CD14-positive monocyte (primary cell): ENCODE data around the gene USP9Y. TPM values are rescaled to one million over a fixed set of nuclear protein-coding genes. Genes with fewer than 3 reads are reported as not detected.

Experiments used
- DNase-seq, 3 donors: peaks; one replicate each; pipeline ENCODE4 v3.0.0-alpha.2; 2011 to 2022
- H2AFZ ChIP-seq: 2 replicates; pipeline ENCODE4 v1.6.0; 2012; ENCODE audit warnings: mild to moderate bottlenecking, low read depth, low read length, inconsistent platforms; ENCODE audit not compliant: insufficient read depth, poor library complexity, severe bottlenecking
- H3K27ac ChIP-seq, 2 donors: 1 replicate in 1 of 2; 2 replicates in 1 of 2; pipeline ENCODE4 v1.5.1; 2012 to 2013; ENCODE audit warnings: low read length in 2 of 2, control low read depth in 1 of 2, inconsistent platforms in 1 of 2, low read depth in 1 of 2, mild to moderate bottlenecking in 1 of 2
- H3K27me3 ChIP-seq, 2 donors: one replicate each; pipeline versions ENCODE4 v1.6.0 to v1.6.1; 2011 to 2013; ENCODE audit warnings: low read length in 2 of 2; ENCODE audit not compliant: control insufficient read depth in 2 of 2, insufficient read depth in 2 of 2
- H3K36me3 ChIP-seq, 2 donors: replicated peaks in 1 of 2; 1 replicate in 1 of 2; 2 replicates in 1 of 2; pipeline versions ENCODE4 v1.5.1 to v1.6.1; 2012 to 2013; ENCODE audit warnings: low read length in 2 of 2, control low read depth in 1 of 2, inconsistent platforms in 1 of 2, mild to moderate bottlenecking in 1 of 2; ENCODE audit not compliant: insufficient read depth in 2 of 2, control insufficient read depth in 1 of 2
- H3K4me1 ChIP-seq, 2 donors: 1 replicate in 1 of 2; 2 replicates in 1 of 2; pipeline versions ENCODE4 v1.5.1 to v1.6.1; 2012 to 2013; ENCODE audit warnings: low read length in 2 of 2, control low read depth in 1 of 2, inconsistent platforms in 1 of 2, mild to moderate bottlenecking in 1 of 2, moderate library complexity in 1 of 2; ENCODE audit not compliant: insufficient read depth in 2 of 2, control insufficient read depth in 1 of 2
- H3K4me2 ChIP-seq: replicated peaks from 2 replicates; pipeline ENCODE3; 2012; ENCODE audit warnings: low read length, moderate library complexity, mild to moderate bottlenecking; ENCODE audit not compliant: poor library complexity, severe bottlenecking; ENCODE audit errors: extremely low read depth
- H3K4me3 ChIP-seq, 3 experiments: fragments of 200-600 bp in 1 of 3; sonication (generic) in 1 of 3; replicated peaks in 1 of 3; 1 replicate in 2 of 3; 2 replicates in 1 of 3; pipeline ENCODE4 v1.5.1; 2011 to 2013; ENCODE audit warnings: low read length in 3 of 3, mild to moderate bottlenecking in 3 of 3, control low read depth in 2 of 3, low read depth in 2 of 3, inconsistent platforms in 1 of 3, moderate library complexity in 1 of 3
- H3K79me2 ChIP-seq: 2 replicates; pipeline ENCODE4 v1.6.0; 2012; ENCODE audit warnings: mild to moderate bottlenecking, control low read depth, inconsistent platforms, low read length, moderate library complexity; ENCODE audit not compliant: insufficient read depth
- H3K9ac ChIP-seq: 2 replicates; pipeline ENCODE4 v1.6.0; 2017; ENCODE audit warnings: low read length, mild to moderate bottlenecking; ENCODE audit not compliant: insufficient read depth, poor library complexity, severe bottlenecking
- H3K9me3 ChIP-seq, 2 donors: replicated peaks in 1 of 2; 1 replicate in 1 of 2; 2 replicates in 1 of 2; pipeline versions ENCODE4 v1.5.1 to v1.6.1; 2012 to 2013; ENCODE audit warnings: low read length in 2 of 2, control low read depth in 1 of 2; ENCODE audit not compliant: control insufficient read depth in 1 of 2, insufficient read depth in 1 of 2
- H4K20me1 ChIP-seq: 2 replicates; pipeline ENCODE4 v1.6.0; 2012; ENCODE audit warnings: mild to moderate bottlenecking, low read length, control low read depth, moderate library complexity; ENCODE audit not compliant: insufficient read depth
- H3K27ac Mint-ChIP-seq, 7 donors: one replicate each; pipeline ENCODE4 v1.8.0; 2020; ENCODE audit warnings: mild to moderate bottlenecking in 7 of 7, mixed read lengths in 7 of 7, moderate library complexity in 6 of 7, inconsistent platforms in 2 of 7
- H3K27me3 Mint-ChIP-seq, 3 donors: one replicate each; pipeline ENCODE4 v1.8.0; 2021 to 2022; ENCODE audit warnings: low read depth in 3 of 3, mild to moderate bottlenecking in 3 of 3, mixed read lengths in 3 of 3, moderate library complexity in 3 of 3, inconsistent platforms in 1 of 3
- H3K36me3 Mint-ChIP-seq, 2 donors: one replicate each; pipeline ENCODE4 v1.8.0; 2020; ENCODE audit warnings: mixed read lengths in 2 of 2, inconsistent platforms in 1 of 2, mild to moderate bottlenecking in 1 of 2
- H3K4me1 Mint-ChIP-seq: one replicate; pipeline ENCODE4 v1.8.0; 2020; ENCODE audit warnings: mild to moderate bottlenecking, mixed read lengths
- H3K4me3 Mint-ChIP-seq, 2 donors: one replicate each; pipeline ENCODE4 v1.8.0; 2020; ENCODE audit warnings: mild to moderate bottlenecking in 2 of 2, mixed read lengths in 2 of 2, moderate library complexity in 1 of 2
- H3K9me3 Mint-ChIP-seq, 7 donors: one replicate each; pipeline ENCODE4 v1.8.0; 2020 to 2022; ENCODE audit warnings: mixed read lengths in 7 of 7, mild to moderate bottlenecking in 6 of 7, moderate library complexity in 6 of 7, inconsistent platforms in 2 of 7
- WGBS: methylation state at CpG from one replicate; pipeline ENCODE4 v1.1.5; 2013; ENCODE audit warnings: missing lambda C conversion rate; ENCODE audit not compliant: insufficient coverage; 5-methylcytosine and 5-hydroxymethylcytosine counted together
- intact Hi-C, 2 donors: fragments of 100-400 bp; cut with micrococcal nuclease; formaldehyde crosslinking; loops; one replicate each; pipeline versions ENCODE4 v1.15.0 to v1.15.1; 2023
- polyA plus RNA-seq, 3 donors: library from polyadenylated mRNA; depleted of rRNA in 1 of 3; unstranded in 2 of 3; stranded (reverse) in 1 of 3; fragments of 300-500 nt in 2 of 3; fragments of >200 nt in 1 of 3; fragmentation: Illumina TruSeq in 2 of 3; gene quantifications; 1 replicate in 2 of 3; 2 replicates in 1 of 3; pipeline ENCODE4 v1.2.3, GENCODE V29; 2012 to 2021
- TF ChIP-seq, protein P1 (sequence below): fragments of 200-600 bp; IDR thresholded peaks from one replicate; pipeline ENCODE4 v1.8.0; 2022; ENCODE audit warnings: antibody characterized with exemption, mild to moderate bottlenecking

USP9Y gene
- polyA plus RNA-seq, 3 donors = not detected

DNA sequence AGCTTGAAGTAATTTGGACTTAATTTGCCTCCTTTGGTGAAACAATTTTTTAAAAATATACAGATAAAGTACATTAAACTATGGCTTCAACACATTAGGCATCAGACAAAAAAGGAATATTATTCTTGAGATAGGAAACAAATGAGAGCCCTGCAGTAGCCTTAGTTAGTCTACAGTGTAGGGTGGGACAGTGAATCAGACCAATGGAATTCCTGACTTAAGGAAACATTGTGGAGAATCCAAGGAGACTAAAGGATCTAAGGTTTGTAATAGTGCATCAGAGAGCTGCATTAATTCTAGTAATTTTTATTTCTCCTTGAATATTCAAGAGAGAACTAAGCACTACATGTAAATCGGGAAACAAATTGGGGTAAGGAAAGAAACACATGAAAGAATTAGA is 125.8 kb downstream of the USP9Y start:
- Histone ChIP-seq H3K27ac (no peak overlapping the region), H3K4me2 (no peak overlapping the region), H4K20me1 (no peaks in the 10 kb centered on the region), H3K4me3 (no peak overlapping the region), H3K9ac (no peak overlapping the region), H3K36me3 (no peaks in the 10 kb centered on the region), H3K27me3 (no peaks in the 10 kb centered on the region), H3K4me1 (no peaks in the 10 kb centered on the region), H3K79me2 (no peaks in the 10 kb centered on the region), H2AFZ (no peak overlapping the region), H3K9me3 (no peaks in the 10 kb centered on the region)
- H3K27me3 Mint-ChIP-seq = no peaks in the 10 kb centered on the region
- no peaks in the 10 kb centered on the region for H3K9me3 Mint-ChIP-seq
- no CpG with 5 or more reads among the region's 1 CpG for WGBS
- TF ChIP-seq, protein P1, sequence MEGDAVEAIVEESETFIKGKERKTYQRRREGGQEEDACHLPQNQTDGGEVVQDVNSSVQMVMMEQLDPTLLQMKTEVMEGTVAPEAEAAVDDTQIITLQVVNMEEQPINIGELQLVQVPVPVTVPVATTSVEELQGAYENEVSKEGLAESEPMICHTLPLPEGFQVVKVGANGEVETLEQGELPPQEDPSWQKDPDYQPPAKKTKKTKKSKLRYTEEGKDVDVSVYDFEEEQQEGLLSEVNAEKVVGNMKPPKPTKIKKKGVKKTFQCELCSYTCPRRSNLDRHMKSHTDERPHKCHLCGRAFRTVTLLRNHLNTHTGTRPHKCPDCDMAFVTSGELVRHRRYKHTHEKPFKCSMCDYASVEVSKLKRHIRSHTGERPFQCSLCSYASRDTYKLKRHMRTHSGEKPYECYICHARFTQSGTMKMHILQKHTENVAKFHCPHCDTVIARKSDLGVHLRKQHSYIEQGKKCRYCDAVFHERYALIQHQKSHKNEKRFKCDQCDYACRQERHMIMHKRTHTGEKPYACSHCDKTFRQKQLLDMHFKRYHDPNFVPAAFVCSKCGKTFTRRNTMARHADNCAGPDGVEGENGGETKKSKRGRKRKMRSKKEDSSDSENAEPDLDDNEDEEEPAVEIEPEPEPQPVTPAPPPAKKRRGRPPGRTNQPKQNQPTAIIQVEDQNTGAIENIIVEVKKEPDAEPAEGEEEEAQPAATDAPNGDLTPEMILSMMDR = no peak
- intact Hi-C loops = no loop called here
- H3K27ac Mint-ChIP-seq = no peak overlapping the region
- no peak for DNase-seq
- no peaks in the 10 kb centered on the region for H3K36me3 Mint-ChIP-seq
- H3K4me1 Mint-ChIP-seq = peaks cover 2% of the 10 kb centered on the region
- no peak overlapping the region for H3K4me3 Mint-ChIP-seq

DNA sequence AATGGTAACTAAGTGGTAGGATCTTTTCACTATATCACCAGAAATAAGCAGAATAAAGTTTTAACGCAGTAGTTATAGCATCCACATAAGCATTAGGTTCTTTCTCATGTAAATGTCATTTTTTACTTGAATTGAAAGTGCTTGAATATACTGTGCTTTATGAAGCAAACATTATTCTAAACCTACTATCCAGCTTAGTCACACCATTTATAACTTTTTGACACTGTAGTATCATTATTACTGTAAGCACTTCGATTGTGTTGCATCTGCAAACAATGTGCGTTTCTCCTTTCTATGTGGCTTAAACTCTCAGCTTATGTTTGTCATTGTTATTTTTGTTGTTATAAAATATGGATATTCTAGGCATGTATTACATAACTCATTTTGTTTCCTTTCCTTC is 132.3 kb downstream of the USP9Y start:
- Histone ChIP-seq H3K9ac (no peak overlapping the region), H4K20me1 (no peaks in the 10 kb centered on the region), H3K4me3 (no peak overlapping the region), H3K4me1 (no peaks in the 10 kb centered on the region), H3K27ac (no peak overlapping the region), H3K9me3 (no peaks in the 10 kb centered on the region), H2AFZ (no peak overlapping the region), H3K79me2 (no peaks in the 10 kb centered on the region), H3K4me2 (no peak overlapping the region), H3K27me3 (no peaks in the 10 kb centered on the region), H3K36me3 (no peaks in the 10 kb centered on the region)
- H3K27ac Mint-ChIP-seq = no peak overlapping the region
- no CpG with 5 or more reads among the region's 3 CpGs for WGBS
- H3K36me3 Mint-ChIP-seq = no peaks in the 10 kb centered on the region
- DNase-seq = no peak
- H3K4me3 Mint-ChIP-seq = no peak overlapping the region
- H3K27me3 Mint-ChIP-seq = no peaks in the 10 kb centered on the region
- intact Hi-C loops = no loop called here
- TF ChIP-seq, protein P1 = no peak
- H3K9me3 Mint-ChIP-seq = no peaks in the 10 kb centered on the region
- H3K4me1 Mint-ChIP-seq = peaks cover 2% of the 10 kb centered on the region
